Stimulated activated naive CD8-positive, alpha-beta T cell treated with anti-CD3 and anti-CD28 coated beads, Interleukin-15, Interleukin-2, amounts not matched to agents 100 ng/mL and 50 ng/mL, for 24 hours (primary cell): Measurements from ENCODE around the gene COG4.
"Not testable (repeated sequence)": the region's sequence is repeated elsewhere in the genome, so short reads cannot be mapped to it uniquely, and the experiment has no call there.

ENCODE experiments used
- H3K27ac Mint-ChIP-seq: one replicate; pipeline ENCODE4 v1.8.0; 2021; ENCODE audit warnings: mild to moderate bottlenecking, mixed read lengths
- H3K27me3 Mint-ChIP-seq: one replicate; pipeline ENCODE4 v1.8.0; 2021; ENCODE audit warnings: mixed read lengths
- H3K36me3 Mint-ChIP-seq: one replicate; pipeline ENCODE4 v1.8.0; 2021; ENCODE audit warnings: low read depth, mixed read lengths
- H3K4me1 Mint-ChIP-seq: one replicate; pipeline ENCODE4 v1.8.0; 2021; ENCODE audit warnings: low read depth, mixed read lengths
- H3K4me3 Mint-ChIP-seq: one replicate; pipeline ENCODE4 v1.8.0; 2021; ENCODE audit warnings: mild to moderate bottlenecking, mixed read lengths
- H3K9me3 Mint-ChIP-seq: one replicate; pipeline ENCODE4 v1.8.0; 2021; ENCODE audit warnings: mixed read lengths

COG4 gene

GRCh38 chr16:70548936-70549335, 25.6 kb upstream of the COG4 start:
- Mint-ChIP-seq H3K4me1 (peaks cover 22% of the 10 kb centered on the region), H3K27me3 (no peaks in the 10 kb centered on the region), H3K9me3 (no peaks in the 10 kb centered on the region), H3K36me3 (peaks cover 84% of the 10 kb centered on the region), H3K4me3 (no peak overlapping the region), H3K27ac (no peak overlapping the region)

- Mint-ChIP-seq H3K4me3 (no peak overlapping the region), H3K36me3 (peaks cover 75% of the 10 kb centered on the region), H3K4me1 (peaks cover 22% of the 10 kb centered on the region), H3K27ac (no peak overlapping the region), H3K27me3 (no peaks in the 10 kb centered on the region), H3K9me3 (no peaks in the 10 kb centered on the region)
Observed at GRCh38 chr16:70544548-70544947, 21.2 kb upstream of the COG4 start.

GRCh38 chr16:70540994-70541393, 17.6 kb upstream of the COG4 start:
- H3K4me3 Mint-ChIP-seq, result no peak overlapping the region
- H3K9me3 Mint-ChIP-seq, result no peaks in the 10 kb centered on the region
- no peaks in the 10 kb centered on the region for H3K27me3 Mint-ChIP-seq
- no peak overlapping the region for H3K27ac Mint-ChIP-seq
- H3K36me3 Mint-ChIP-seq, result peaks cover 75% of the 10 kb centered on the region
- H3K4me1 Mint-ChIP-seq, result peaks cover 10% of the 10 kb centered on the region

- Mint-ChIP-seq H3K4me1 (peaks cover 27% of the 10 kb centered on the region), H3K27me3 (no peaks in the 10 kb centered on the region), H3K4me3 (no peak overlapping the region), H3K36me3 (peaks cover 86% of the 10 kb centered on the region), H3K9me3 (no peaks in the 10 kb centered on the region), H3K27ac (peak overlapping the region; percentile 28)
Observed at GRCh38 chr16:70534971-70535370, 11.6 kb upstream of the COG4 start.

GRCh38 chr16:70529954-70530353, 6.6 kb upstream of the COG4 start:
- not testable (repeated sequence) for H3K4me3 Mint-ChIP-seq, H3K27ac Mint-ChIP-seq, H3K9me3 Mint-ChIP-seq, H3K27me3 Mint-ChIP-seq
- peaks cover 62% of the 10 kb centered on the region for H3K4me1 Mint-ChIP-seq
- peaks cover 84% of the 10 kb centered on the region for H3K36me3 Mint-ChIP-seq

- Mint-ChIP-seq H3K9me3 (no peaks in the 10 kb centered on the region), H3K27ac (peak overlapping the region; percentile 62), H3K4me1 (peaks cover 61% of the 10 kb centered on the region), H3K27me3 (no peaks in the 10 kb centered on the region), H3K36me3 (peaks cover 82% of the 10 kb centered on the region), H3K4me3 (peak overlapping the region; percentile 55)
Observed at GRCh38 chr16:70529051-70529777, 5.9 kb upstream of the COG4 start.

GRCh38 chr16:70527315-70527996, 4.1 kb upstream of the COG4 start:
- Mint-ChIP-seq H3K27ac (peak overlapping the region; percentile 83), H3K9me3 (no peaks in the 10 kb centered on the region), H3K36me3 (peaks cover 72% of the 10 kb centered on the region), H3K4me3 (peak overlapping the region; percentile 98), H3K4me1 (peaks cover 64% of the 10 kb centered on the region), H3K27me3 (no peaks in the 10 kb centered on the region)

- Mint-ChIP-seq H3K9me3 (no peaks in the 10 kb centered on the region), H3K36me3 (peaks cover 62% of the 10 kb centered on the region), H3K27me3 (no peaks in the 10 kb centered on the region), H3K4me3 (peak overlapping the region; percentile 98), H3K27ac (peak overlapping the region; percentile 83), H3K4me1 (peaks cover 66% of the 10 kb centered on the region)
Observed at GRCh38 chr16:70526403-70526802, 3.0 kb upstream of the COG4 start.

- peaks cover 48% of the 10 kb centered on the region for H3K36me3 Mint-ChIP-seq
- H3K27me3 Mint-ChIP-seq, H3K9me3 Mint-ChIP-seq: not testable (repeated sequence)
- H3K4me3 Mint-ChIP-seq, result peak overlapping the region; percentile 98
- peak overlapping the region; percentile 100 for H3K27ac Mint-ChIP-seq
- peaks cover 74% of the 10 kb centered on the region for H3K4me1 Mint-ChIP-seq
Observed at GRCh38 chr16:70524399-70524825, 1.1 kb upstream of the COG4 start.

GRCh38 chr16:70523743-70524398, 517 bp upstream of the COG4 start, which contains the start of gene SF3B3:
SF3B3 (plus strand) TSS chr16:70523816; CDS start chr16:70526657, 2,841 bp downstream.
- Mint-ChIP-seq H3K4me3 (peak within 1 kb of the TSS; percentile 98), H3K36me3 (peaks cover 43% of the 10 kb centered on the region), H3K4me1 (peaks cover 68% of the 10 kb centered on the region), H3K27ac (peak within 1 kb of the TSS; percentile 100), H3K27me3 (no peaks in the 10 kb centered on the region), H3K9me3 (no peaks in the 10 kb centered on the region)

- H3K4me1 Mint-ChIP-seq, result peaks cover 54% of the 10 kb centered on the region
- H3K27me3 Mint-ChIP-seq, result no peaks in the 10 kb centered on the region
- H3K36me3 Mint-ChIP-seq, result peaks cover 34% of the 10 kb centered on the region
- H3K4me3 Mint-ChIP-seq, result peak overlapping the region; percentile 98
- H3K27ac Mint-ChIP-seq, result peak overlapping the region; percentile 100
- H3K9me3 Mint-ChIP-seq, result no peaks in the 10 kb centered on the region
Observed at GRCh38 chr16:70522216-70523075, 908 bp downstream of the COG4 start.

- peaks cover 31% of the 10 kb centered on the region for H3K36me3 Mint-ChIP-seq
- peak overlapping the region; percentile 81 for H3K27ac Mint-ChIP-seq
- peak overlapping the region; percentile 39 for H3K4me3 Mint-ChIP-seq
- H3K27me3 Mint-ChIP-seq, result no peaks in the 10 kb centered on the region
- no peaks in the 10 kb centered on the region for H3K9me3 Mint-ChIP-seq
- peaks cover 39% of the 10 kb centered on the region for H3K4me1 Mint-ChIP-seq
Observed at GRCh38 chr16:70520612-70521297, 2.6 kb downstream of the COG4 start.

- H3K27ac Mint-ChIP-seq, result no peak overlapping the region
- peaks cover 46% of the 10 kb centered on the region for H3K36me3 Mint-ChIP-seq
- H3K4me3 Mint-ChIP-seq, result no peak overlapping the region
- peaks cover 8% of the 10 kb centered on the region for H3K4me1 Mint-ChIP-seq
- H3K9me3 Mint-ChIP-seq, result no peaks in the 10 kb centered on the region
- no peaks in the 10 kb centered on the region for H3K27me3 Mint-ChIP-seq
Observed at GRCh38 chr16:70512456-70512855, 10.9 kb downstream of the COG4 start.

GRCh38 chr16:70511833-70512232, 11.5 kb downstream of the COG4 start:
- H3K36me3 Mint-ChIP-seq, result peaks cover 41% of the 10 kb centered on the region

More at GRCh38 chr16:70511833-70512232, 11.5 kb downstream of the COG4 start:
- H3K27ac Mint-ChIP-seq, result no peak overlapping the region
- H3K27me3 Mint-ChIP-seq, result no peaks in the 10 kb centered on the region
- no peaks in the 10 kb centered on the region for H3K9me3 Mint-ChIP-seq
- no peak overlapping the region for H3K4me3 Mint-ChIP-seq
- peaks cover 8% of the 10 kb centered on the region for H3K4me1 Mint-ChIP-seq
